WERI-Rb-1 (cell line): ENCODE data around the gene EBF3.

Experiments
- DNase-seq: peaks from one replicate; pipeline ENCODE4 v3.0.0-alpha.2; 2020
- H3K27ac ChIP-seq: fragments of 250-450 bp; sonication (Bioruptor Pico); 2 replicates; pipeline ENCODE4 v1.5.1; 2020; ENCODE audit warnings: mild to moderate bottlenecking, moderate library complexity
- H3K27me3 ChIP-seq: fragments of 250-450 bp; sonication (Bioruptor Pico); 2 replicates; pipeline ENCODE4 v1.5.1; 2021; ENCODE audit warnings: mild to moderate bottlenecking, low read depth, moderate library complexity; ENCODE audit not compliant: insufficient read depth, severe bottlenecking
- H3K36me3 ChIP-seq: fragments of 250-450 bp; sonication (Bioruptor Pico); 2 replicates; pipeline ENCODE4 v1.5.1; 2020; ENCODE audit warnings: mild to moderate bottlenecking, moderate library complexity
- H3K4me3 ChIP-seq: 2 replicates; pipeline ENCODE4 v1.5.1; 2011; ENCODE audit warnings: low read depth, mild to moderate bottlenecking, control low read depth, low read length
- H3K9me3 ChIP-seq: fragments of 250-450 bp; sonication (Bioruptor Pico); 2 replicates; pipeline ENCODE4 v1.5.1; 2021; ENCODE audit warnings: mild to moderate bottlenecking, moderate library complexity; ENCODE audit not compliant: severe bottlenecking
- TF ChIP-seq, protein P1 (sequence below): IDR thresholded peaks from 2 replicates; pipeline ENCODE4 v1.5.1; 2011; ENCODE audit warnings: low read depth, mild to moderate bottlenecking, control low read depth, inconsistent platforms, low read length

The EBF3 gene

DNA sequence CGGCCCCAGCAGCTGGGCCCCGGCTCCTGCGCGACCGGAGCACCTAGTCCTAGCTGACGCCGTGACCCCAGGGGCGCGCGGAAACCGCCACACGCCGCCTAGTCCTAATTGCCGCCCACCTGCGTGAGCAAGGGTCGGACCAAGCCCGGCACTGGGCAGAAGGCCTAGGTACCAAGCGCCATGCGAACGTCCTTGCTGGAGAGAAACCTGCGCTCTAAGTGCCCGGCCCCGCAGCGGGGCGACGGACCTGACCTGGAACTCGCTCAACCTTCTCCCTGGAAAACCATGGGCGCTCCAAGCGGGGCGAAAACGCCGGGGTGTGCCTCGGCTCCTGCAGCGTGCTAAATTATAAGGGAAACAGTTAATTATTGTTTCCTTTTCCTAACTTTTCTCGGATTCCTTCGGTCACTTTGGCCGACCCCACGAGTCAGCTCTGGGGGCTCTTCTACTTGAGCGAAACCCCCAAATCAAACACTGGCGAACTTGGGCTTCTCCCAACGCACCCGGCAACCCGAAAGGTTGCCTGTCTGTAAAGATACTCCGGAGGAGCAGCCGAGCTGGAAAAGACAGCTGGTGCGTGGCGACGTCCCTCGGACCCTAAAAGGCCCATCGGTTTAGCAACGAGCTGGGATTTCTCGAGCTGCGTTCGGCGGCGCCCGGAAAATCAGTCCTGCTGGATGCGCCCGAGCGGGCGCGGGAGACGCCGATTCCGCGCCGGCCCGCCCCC lies 5.3 kb upstream of the EBF3 start:
- Histone ChIP-seq H3K36me3 (no peaks in the 10 kb centered on the region), H3K9me3 (no peaks in the 10 kb centered on the region), H3K27ac (no peak overlapping the region), H3K4me3 (peak overlapping the region; percentile 16; the same call in 1 of the 2 replicates), H3K27me3 (peaks cover 88% of the 10 kb centered on the region)
- TF ChIP-seq, protein P1, sequence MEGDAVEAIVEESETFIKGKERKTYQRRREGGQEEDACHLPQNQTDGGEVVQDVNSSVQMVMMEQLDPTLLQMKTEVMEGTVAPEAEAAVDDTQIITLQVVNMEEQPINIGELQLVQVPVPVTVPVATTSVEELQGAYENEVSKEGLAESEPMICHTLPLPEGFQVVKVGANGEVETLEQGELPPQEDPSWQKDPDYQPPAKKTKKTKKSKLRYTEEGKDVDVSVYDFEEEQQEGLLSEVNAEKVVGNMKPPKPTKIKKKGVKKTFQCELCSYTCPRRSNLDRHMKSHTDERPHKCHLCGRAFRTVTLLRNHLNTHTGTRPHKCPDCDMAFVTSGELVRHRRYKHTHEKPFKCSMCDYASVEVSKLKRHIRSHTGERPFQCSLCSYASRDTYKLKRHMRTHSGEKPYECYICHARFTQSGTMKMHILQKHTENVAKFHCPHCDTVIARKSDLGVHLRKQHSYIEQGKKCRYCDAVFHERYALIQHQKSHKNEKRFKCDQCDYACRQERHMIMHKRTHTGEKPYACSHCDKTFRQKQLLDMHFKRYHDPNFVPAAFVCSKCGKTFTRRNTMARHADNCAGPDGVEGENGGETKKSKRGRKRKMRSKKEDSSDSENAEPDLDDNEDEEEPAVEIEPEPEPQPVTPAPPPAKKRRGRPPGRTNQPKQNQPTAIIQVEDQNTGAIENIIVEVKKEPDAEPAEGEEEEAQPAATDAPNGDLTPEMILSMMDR = no peak
- no peak for DNase-seq

DNA sequence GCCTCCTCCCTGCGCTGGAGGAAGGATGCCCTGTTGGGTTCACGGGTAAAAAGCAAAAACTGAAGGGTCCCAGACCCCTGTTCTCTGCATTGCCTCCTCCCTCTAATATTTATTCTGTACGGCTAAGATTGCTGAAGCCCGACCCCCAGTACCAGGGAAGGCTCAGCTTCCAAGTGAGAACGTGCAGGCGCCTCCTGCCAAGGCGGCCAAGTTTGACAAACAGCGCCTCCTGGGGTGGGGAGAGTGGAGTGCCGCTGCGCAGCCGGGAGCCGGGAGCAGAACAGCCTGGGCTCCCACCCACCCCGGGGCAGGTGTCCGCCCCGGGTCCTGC lies 4.7 kb upstream of the EBF3 start:
- H3K9me3 ChIP-seq = no peaks in the 10 kb centered on the region
- no peaks in the 10 kb centered on the region for H3K36me3 ChIP-seq
- H3K27ac ChIP-seq = no peak overlapping the region
- DNase-seq = peak; percentile 85
- TF ChIP-seq, protein P1 = peak; percentile 91
- no peak overlapping the region for H3K4me3 ChIP-seq
- peaks cover 90% of the 10 kb centered on the region for H3K27me3 ChIP-seq

DNA sequence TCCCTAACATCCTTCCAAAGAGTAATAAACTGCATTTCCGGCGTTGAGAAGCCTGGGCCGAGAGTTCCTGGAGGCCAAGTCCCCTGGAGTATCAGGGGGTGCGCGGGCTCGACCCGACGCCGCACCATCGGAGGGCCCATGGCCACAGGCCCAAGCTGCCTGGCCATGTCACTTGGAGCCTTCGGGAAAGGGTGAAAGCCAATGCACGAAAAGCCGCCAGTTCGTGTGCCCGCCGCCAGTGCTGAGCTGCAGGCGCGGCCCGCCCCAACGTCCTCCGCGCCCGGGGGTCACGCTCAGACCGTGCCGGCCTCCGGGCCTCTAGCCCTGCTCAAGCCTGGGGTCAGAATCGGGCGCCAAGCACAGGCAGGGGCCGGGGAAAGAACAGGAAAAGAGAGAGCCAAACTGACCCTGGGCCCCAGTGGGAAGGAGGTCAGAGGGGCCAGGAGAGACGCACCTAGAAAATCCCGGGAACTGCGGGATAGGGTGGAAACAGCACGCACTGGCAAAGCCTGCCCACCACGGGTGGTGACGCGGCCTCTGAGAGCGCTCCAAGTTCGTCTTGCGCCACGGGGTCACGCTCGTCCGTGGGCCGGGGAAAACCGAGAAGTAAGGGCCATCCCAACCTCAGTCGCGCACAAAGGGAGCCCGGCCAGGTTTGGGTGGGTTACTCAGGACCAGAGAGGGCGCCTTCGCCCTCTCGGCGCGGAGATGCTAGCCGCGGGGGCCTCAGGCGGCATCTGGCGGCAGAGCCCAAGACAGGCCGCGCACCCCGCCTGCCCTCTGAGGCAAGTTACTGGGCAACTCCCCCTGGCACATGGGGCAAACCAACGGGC lies 4.2 kb upstream of the EBF3 start:
- peaks cover 86% of the 10 kb centered on the region for H3K27me3 ChIP-seq

DNA sequence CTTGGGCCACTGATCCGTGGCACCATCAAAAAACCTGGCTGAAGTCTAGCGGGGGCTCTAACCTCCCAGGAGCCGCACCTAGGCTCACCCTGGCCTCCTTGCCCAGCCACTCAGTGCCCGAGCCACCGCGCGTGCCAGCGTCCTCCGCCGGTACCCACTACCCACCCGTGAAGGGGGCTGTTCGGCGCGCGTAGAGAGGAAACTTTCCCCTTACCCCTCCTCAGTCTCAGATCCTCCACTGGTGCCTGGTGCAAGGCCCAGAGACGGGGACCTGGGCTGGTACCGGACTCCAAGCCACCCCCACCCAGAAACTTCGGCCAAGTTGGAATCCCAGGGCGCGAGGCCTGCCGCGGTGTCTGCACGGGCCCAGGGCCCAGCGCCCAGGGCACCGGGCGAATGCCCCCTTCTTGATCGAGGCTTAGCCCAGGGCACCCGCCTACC lies 3.5 kb upstream of the EBF3 start:
- DNase-seq = no peak
- Histone ChIP-seq H3K4me3 (no peak overlapping the region), H3K27me3 (peaks cover 89% of the 10 kb centered on the region), H3K9me3 (no peaks in the 10 kb centered on the region), H3K36me3 (no peaks in the 10 kb centered on the region), H3K27ac (no peak overlapping the region)
- TF ChIP-seq, protein P1 = no peak

More for the DNA sequence above, 4.2 kb upstream of the EBF3 start:
- Histone ChIP-seq H3K27ac (no peak overlapping the region), H3K36me3 (no peaks in the 10 kb centered on the region), H3K9me3 (no peaks in the 10 kb centered on the region), H3K4me3 (no peak overlapping the region; the same call in 1 of the 2 replicates)
- no peak for DNase-seq
- TF ChIP-seq, protein P1 = no peak

DNA sequence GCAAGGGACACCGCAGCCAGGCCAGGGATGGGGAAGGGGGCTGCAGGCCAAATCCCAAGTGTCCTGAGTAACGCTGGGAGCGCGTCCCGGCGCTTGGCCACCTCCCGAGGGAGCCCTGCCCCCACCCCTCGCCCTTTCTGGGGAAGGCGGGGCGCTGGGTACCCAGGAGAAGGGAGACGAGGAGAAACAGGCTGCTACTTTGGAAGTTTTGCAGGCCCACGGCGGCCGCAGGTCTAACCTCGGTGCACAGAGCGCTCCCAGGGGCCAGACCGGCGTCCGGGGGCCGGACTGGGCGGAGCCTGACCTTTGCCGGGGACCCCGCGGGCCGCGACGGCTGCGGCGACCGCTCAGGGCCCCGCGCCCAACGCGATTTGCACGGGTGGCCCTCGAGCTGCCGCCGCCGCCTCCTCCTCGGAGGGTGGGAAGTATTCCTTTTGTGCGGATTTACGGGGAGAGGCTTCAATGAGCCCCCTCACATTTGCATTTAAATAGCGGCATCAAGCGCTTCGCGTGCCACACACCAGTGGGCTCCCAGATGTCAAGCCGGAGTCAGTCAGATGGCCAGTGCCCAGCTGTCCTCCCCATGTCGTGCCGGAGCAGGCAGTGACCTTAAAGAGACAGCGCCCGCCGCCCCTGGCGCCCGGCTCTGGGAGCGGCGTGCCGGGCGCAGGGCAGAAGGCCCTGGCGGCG lies 3.0 kb upstream of the EBF3 start:
- Histone ChIP-seq H3K27me3 (peaks cover 89% of the 10 kb centered on the region), H3K27ac (no peak overlapping the region), H3K9me3 (no peaks in the 10 kb centered on the region)

More for the DNA sequence above, 3.0 kb upstream of the EBF3 start:
- Histone ChIP-seq H3K4me3 (no peak overlapping the region), H3K36me3 (no peaks in the 10 kb centered on the region)
- no peak for DNase-seq
- TF ChIP-seq, protein P1 = no peak
